Measurements from ENCODE around the gene PI4KB. TPM values are rescaled to one million over a fixed set of nuclear protein-coding genes. Genes with fewer than 3 reads are reported as not detected.

The PI4KB gene
- total and polyA plus RNA-seq, 4 donors: 14.2 to 27.1 (median 19.2) TPM

DNA sequence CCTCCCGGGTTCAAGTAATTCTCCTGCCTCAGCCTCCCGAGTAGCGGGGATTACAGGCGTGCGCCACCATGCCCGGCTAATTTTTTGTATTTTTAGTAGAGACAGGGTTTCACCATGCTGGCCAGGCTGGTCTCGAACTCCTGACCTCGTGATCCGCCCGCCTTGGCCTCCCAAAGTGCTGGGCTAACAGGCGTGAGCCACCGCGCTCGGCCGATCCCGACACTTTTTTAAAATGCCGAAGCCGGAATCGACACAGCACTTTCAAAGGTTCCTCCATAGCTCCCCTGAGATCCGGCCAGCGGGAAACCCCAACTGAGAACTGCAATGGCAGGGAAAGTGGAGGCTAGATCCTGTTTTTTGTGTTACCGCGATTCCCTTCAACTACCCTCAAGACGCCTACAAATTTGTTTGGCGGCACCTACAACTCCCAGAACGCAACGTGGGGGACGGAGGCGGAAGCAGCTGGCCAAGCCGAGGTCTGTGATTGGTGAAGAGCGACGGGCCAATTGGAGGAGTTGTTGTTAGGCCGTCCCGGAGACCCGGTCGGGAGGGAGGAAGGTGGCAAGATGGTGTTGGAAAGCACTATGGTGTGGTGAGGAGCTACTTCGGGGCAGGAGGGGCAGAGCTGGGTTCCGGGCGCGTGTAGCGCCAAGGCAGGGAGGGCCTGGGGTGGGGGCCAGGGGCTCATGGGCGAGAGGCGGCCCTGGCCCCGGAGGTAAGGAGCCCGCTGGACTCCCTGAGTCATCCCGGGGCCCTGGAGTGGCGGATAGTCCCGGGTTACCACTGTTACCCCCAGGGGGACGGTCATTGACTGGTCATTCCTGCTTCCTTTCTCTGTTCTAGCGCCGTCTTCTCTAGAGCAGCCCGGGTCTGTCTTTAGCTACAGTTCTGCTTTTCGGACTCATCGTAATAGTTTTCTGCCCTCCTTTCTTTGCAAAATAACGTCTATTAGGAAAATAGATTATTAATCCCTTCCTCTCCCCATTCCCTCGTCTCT is 72.7 kb downstream of the PI4KB start, which contains the start of gene PSMD4 (continued):
- TF ChIP-seq TAF1 (conservative IDR thresholded peaks at IDR 0.05) (peak; percentile 39), JUND (IDR thresholded peaks at IDR 0.05) (no peak), HNF4G (IDR thresholded peaks at IDR 0.05) (no peak)
- TF ChIP-seq, protein P1, sequence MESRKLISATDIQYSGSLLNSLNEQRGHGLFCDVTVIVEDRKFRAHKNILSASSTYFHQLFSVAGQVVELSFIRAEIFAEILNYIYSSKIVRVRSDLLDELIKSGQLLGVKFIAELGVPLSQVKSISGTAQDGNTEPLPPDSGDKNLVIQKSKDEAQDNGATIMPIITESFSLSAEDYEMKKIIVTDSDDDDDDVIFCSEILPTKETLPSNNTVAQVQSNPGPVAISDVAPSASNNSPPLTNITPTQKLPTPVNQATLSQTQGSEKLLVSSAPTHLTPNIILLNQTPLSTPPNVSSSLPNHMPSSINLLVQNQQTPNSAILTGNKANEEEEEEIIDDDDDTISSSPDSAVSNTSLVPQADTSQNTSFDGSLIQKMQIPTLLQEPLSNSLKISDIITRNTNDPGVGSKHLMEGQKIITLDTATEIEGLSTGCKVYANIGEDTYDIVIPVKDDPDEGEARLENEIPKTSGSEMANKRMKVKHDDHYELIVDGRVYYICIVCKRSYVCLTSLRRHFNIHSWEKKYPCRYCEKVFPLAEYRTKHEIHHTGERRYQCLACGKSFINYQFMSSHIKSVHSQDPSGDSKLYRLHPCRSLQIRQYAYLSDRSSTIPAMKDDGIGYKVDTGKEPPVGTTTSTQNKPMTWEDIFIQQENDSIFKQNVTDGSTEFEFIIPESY (IDR thresholded peaks at IDR 0.05): peak; percentile 62

DNA sequence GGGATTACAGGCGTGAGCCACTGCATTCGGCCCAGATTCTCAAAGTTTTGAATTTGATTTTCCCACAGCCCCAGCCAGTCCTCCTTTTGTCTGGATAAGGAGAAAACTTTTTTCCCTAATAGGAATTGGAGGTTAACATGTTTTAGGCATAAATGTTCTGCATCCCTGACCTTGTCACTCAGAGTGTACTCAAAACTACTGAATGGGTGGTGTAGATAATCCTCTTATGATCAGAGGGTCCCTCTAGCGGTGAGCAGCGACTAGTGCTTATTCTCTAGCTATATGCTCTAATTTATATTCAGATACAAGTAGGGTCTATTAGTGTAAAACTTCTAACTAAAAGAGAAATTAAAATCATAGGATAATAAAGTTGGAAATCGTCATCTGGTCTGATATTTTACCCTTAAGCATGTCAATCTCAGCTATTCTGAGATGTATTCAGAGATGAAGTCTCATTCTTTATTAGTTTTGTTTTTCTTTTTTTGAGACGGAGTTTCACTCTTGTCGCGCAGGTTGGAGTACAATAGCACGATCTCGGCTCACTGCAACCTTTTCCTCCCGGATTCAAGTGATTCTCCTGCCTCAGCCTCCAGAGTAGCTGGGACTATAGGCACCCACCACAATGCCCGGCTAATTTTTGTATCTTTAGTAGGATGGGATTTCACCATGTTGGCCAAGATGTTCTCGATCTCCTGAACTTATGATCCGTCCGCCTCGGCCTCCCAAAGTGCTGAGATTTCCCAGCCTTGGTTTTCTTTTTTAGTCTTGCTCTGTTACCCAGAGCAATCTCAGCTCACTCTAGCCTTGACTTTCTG is 75.4 kb downstream of the PI4KB start:
- Histone ChIP-seq H3K27ac (ENCODE audit: low read depth in 1 of 2, low read length in 2 of 2) (no peak overlapping the region), H3K4me3 (ENCODE audit: low read depth in 1 of 3, low read length in 3 of 3) (no peak overlapping the region), H3K4me1 (ENCODE audit: control insufficient read depth in 4 of 4, insufficient read depth in 4 of 4, low read length in 3 of 4) (peaks cover 3 to 11% (median 8%) of the 10 kb centered on the region in 4 donors), H3K27me3 (ENCODE audit: control insufficient read depth in 4 of 4, insufficient read depth in 4 of 4, low read length in 3 of 4) (no peaks in the 10 kb centered on the region), H3K9me3 (ENCODE audit: control insufficient read depth in 4 of 4, low read length in 3 of 4) (no peaks in the 10 kb centered on the region), H3K9ac (ENCODE audit: low read depth in 1 of 2, low read length in 2 of 2) (no peak overlapping the region), H3K36me3 (ENCODE audit: control insufficient read depth in 4 of 4, insufficient read depth in 3 of 4, low read depth in 1 of 4, low read length in 3 of 4) (peaks cover 12 to 20% (median 19%) of the 10 kb centered on the region in 4 donors)
- peak; percentile 53 for DNase-seq (ENCODE audit: low spot score)
- TF ChIP-seq CTCF (IDR thresholded peaks at IDR 0.05; ENCODE audit: low read depth, low read length, missing input control): peak; percentile 84
- TF ChIP-seq YY1 (IDR thresholded peaks at IDR 0.05): no peak
- peak; percentile 80 to 86 for TF ChIP-seq RAD21 (IDR thresholded peaks at IDR 0.05)
- no peak for TF ChIP-seq TAF1 (conservative IDR thresholded peaks at IDR 0.05)
- TF ChIP-seq GABPA (IDR thresholded peaks at IDR 0.05 in 1 of 2, conservative IDR thresholded peaks at IDR 0.05 in 1 of 2): no peak
- TF ChIP-seq FOXA2 (IDR thresholded peaks at IDR 0.05): no peak
- 58% methylated on average over 16 of the region's 16 CpGs for WGBS

GRCh38 chr1:151246786-151247185 is 80.4 kb downstream of the PI4KB start:
- no peak for DNase-seq (ENCODE audit: low spot score)
- no peak for TF ChIP-seq SP1 (IDR thresholded peaks at IDR 0.05)
- no peak for TF ChIP-seq CTCF (IDR thresholded peaks at IDR 0.05; ENCODE audit: low read depth, low read length, missing input control)
- TF ChIP-seq FOXA1 (IDR thresholded peaks at IDR 0.05): no peak
- no peak for TF ChIP-seq RXRA (IDR thresholded peaks at IDR 0.05)
- no peak for TF ChIP-seq YY1 (IDR thresholded peaks at IDR 0.05)
- no peak for TF ChIP-seq TAF1 (conservative IDR thresholded peaks at IDR 0.05)
- Histone ChIP-seq H3K4me3 (ENCODE audit: low read depth in 1 of 3, low read length in 3 of 3) (no peak overlapping the region), H3K27ac (ENCODE audit: low read depth in 1 of 2, low read length in 2 of 2) (no peak overlapping the region), H3K4me1 (ENCODE audit: control insufficient read depth in 4 of 4, insufficient read depth in 4 of 4, low read length in 3 of 4) (no peaks in the 10 kb centered on the region), H3K9me3 (ENCODE audit: control insufficient read depth in 4 of 4, low read length in 3 of 4) (no peaks in the 10 kb centered on the region), H3K9ac (ENCODE audit: low read depth in 1 of 2, low read length in 2 of 2) (no peak overlapping the region), H3K36me3 (ENCODE audit: control insufficient read depth in 4 of 4, insufficient read depth in 3 of 4, low read depth in 1 of 4, low read length in 3 of 4) (peaks cover 29 to 63% (median 56%) of the 10 kb centered on the region in 4 donors), H3K27me3 (ENCODE audit: control insufficient read depth in 4 of 4, insufficient read depth in 4 of 4, low read length in 3 of 4) (no peaks in the 10 kb centered on the region)
- 84% methylated on average over 2 of the region's 2 CpGs for WGBS
